Activated CD8-positive, alpha-beta T cell treated with anti-CD3 and anti-CD28 coated beads for 36 hours (primary cell): ENCODE data around the gene HBS1L. TPM values are rescaled to one million over a fixed set of nuclear protein-coding genes. Genes with fewer than 3 reads are reported as not detected.

ENCODE experiments used
- ATAC-seq: fragments of 200-7000 bp; cut with Tn5 transposase; one replicate; pipeline ENCODE4 v1.10.0; 2021; ENCODE audit warnings: mild to moderate bottlenecking, moderate library complexity
- CTCF ChIA-PET: fragments of 350-600 bp; sonication (Branson Sonifier 250); formaldehyde crosslinking; loops from one replicate; lab custom pipeline; 2021; ENCODE audit warnings: antibody characterized with exemption; lab: Charles Lee
- POLR2A ChIA-PET: fragments of 350-600 bp; sonication (Branson Sonifier 250); formaldehyde crosslinking; loops from one replicate; lab custom pipeline; 2021; ENCODE audit warnings: antibody characterized with exemption; lab: Charles Lee
- DNase-seq: peaks from one replicate; pipeline ENCODE4 v3.0.0-alpha.2; 2020
- H3K27ac Mint-ChIP-seq: one replicate; pipeline ENCODE4 v1.8.0; 2021; ENCODE audit warnings: mild to moderate bottlenecking, mixed read lengths
- H3K27me3 Mint-ChIP-seq: one replicate; pipeline ENCODE4 v1.8.0; 2021; ENCODE audit warnings: mixed read lengths
- H3K36me3 Mint-ChIP-seq: one replicate; pipeline ENCODE4 v1.8.0; 2021; ENCODE audit warnings: low read depth, mixed read lengths
- H3K4me1 Mint-ChIP-seq: one replicate; pipeline ENCODE4 v1.8.0; 2021; ENCODE audit warnings: low read depth, mixed read lengths
- H3K4me3 Mint-ChIP-seq: one replicate; pipeline ENCODE4 v1.8.0; 2021; ENCODE audit warnings: mild to moderate bottlenecking, moderate library complexity, mixed read lengths
- H3K9me3 Mint-ChIP-seq: one replicate; pipeline ENCODE4 v1.8.0; 2021; ENCODE audit warnings: mixed read lengths
- CTCF ChIP-seq: fragments of 200-600 bp; IDR thresholded peaks from one replicate; pipeline ENCODE4 v1.8.0; 2022; ENCODE audit warnings: antibody characterized with exemption, mild to moderate bottlenecking
- intact Hi-C: fragments of 100-400 bp; cut with micrococcal nuclease; formaldehyde crosslinking; loops from one replicate; pipeline ENCODE4 v1.10.0; 2022
- total RNA-seq, 2 experiments: library from RNA; stranded (reverse); gene quantifications; one replicate each; pipeline ENCODE4 v1.2.3, GENCODE V29; 2021

HBS1L gene
- total RNA-seq, 2 experiments from 2014 or later: 146 to 147 TPM

GRCh38 chr6:134949927-134950326, 104.7 kb downstream of the HBS1L start, which contains the start of gene ALDH8A1:
Gene ALDH8A1 (minus strand): TSS chr6:134950101. CDS start chr6:134950053, 48 bp downstream.
- ATAC-seq: no peak
- Mint-ChIP-seq H3K27ac (no peak within 1 kb of the TSS), H3K36me3 (no peaks in the 10 kb centered on the region), H3K27me3 (no peaks in the 10 kb centered on the region), H3K4me1 (no peaks in the 10 kb centered on the region), H3K9me3 (no peaks in the 10 kb centered on the region), H3K4me3 (no peak within 1 kb of the TSS)
- DNase-seq: no peak
- intact Hi-C loops: loop anchor here (10.0 kb wide), 1 partner anchor 305 kb away; no protein-coding TSS in a partner anchor
- CTCF ChIA-PET: interaction anchor here (0.7 to 2.0 kb wide), 2 partner anchors 10 to 18 kb away, joined by 3 to 11 read pairs; no protein-coding TSS in a partner anchor
- POLR2A ChIA-PET: interaction anchor here (0.6 to 1.1 kb wide), 2 partner anchors 11 to 49 kb away, joined by 3 to 4 read pairs; no protein-coding TSS in a partner anchor
- no peak for TF ChIP-seq CTCF

GRCh38 chr6:134948691-134949090, 105.9 kb downstream of the HBS1L start:
- H3K27ac Mint-ChIP-seq: no peak overlapping the region
- ChIA-PET POLR2A (interaction anchor here (0.6 kb wide), 1 partner anchor 15 kb away, joined by 3 read pairs; no protein-coding TSS in a partner anchor), CTCF (interaction anchor here (0.9 to 2.0 kb wide), 3 partner anchors 9 to 793 kb away, joined by 3 to 11 read pairs (median 4); no protein-coding TSS in a partner anchor)
- no peaks in the 10 kb centered on the region for H3K27me3 Mint-ChIP-seq
- H3K4me3 Mint-ChIP-seq: no peak overlapping the region
- H3K36me3 Mint-ChIP-seq: no peaks in the 10 kb centered on the region
- no peak for TF ChIP-seq CTCF
- no peak for ATAC-seq
- H3K9me3 Mint-ChIP-seq: no peaks in the 10 kb centered on the region
- H3K4me1 Mint-ChIP-seq: no peaks in the 10 kb centered on the region
- intact Hi-C loops: loop anchor here (10.0 kb wide), 1 partner anchor 304 kb away; no protein-coding TSS in a partner anchor
- no peak for DNase-seq

GRCh38 chr6:134948142-134948541, 106.5 kb downstream of the HBS1L start:
- H3K36me3 Mint-ChIP-seq: no peaks in the 10 kb centered on the region
- ATAC-seq (no peak), DNase-seq (no peak)
- no peaks in the 10 kb centered on the region for H3K4me1 Mint-ChIP-seq
- ChIA-PET POLR2A (no interaction called here), CTCF (interaction anchor here (1.3 to 2.0 kb wide), 2 partner anchors 8 to 22 kb away, joined by 4 to 11 read pairs; no protein-coding TSS in a partner anchor)
- H3K27me3 Mint-ChIP-seq: no peaks in the 10 kb centered on the region
- intact Hi-C loops: loop anchor here (10.0 kb wide), 1 partner anchor 303 kb away; no protein-coding TSS in a partner anchor
- H3K27ac Mint-ChIP-seq: no peak overlapping the region
- no peaks in the 10 kb centered on the region for H3K9me3 Mint-ChIP-seq
- TF ChIP-seq CTCF: no peak
- no peak overlapping the region for H3K4me3 Mint-ChIP-seq

- ATAC-seq (no peak), DNase-seq (no peak)
- Mint-ChIP-seq H3K4me1 (peaks cover 2% of the 10 kb centered on the region), H3K27ac (no peak overlapping the region), H3K36me3 (no peaks in the 10 kb centered on the region), H3K4me3 (no peak overlapping the region), H3K9me3 (no peaks in the 10 kb centered on the region), H3K27me3 (no peaks in the 10 kb centered on the region)
- ChIA-PET CTCF (interaction anchor here (1.6 kb wide), 1 partner anchor 62 kb away, joined by 4 read pairs; no protein-coding TSS in a partner anchor), POLR2A (no interaction called here)
- intact Hi-C loops: loop anchor here (10.0 kb wide), 1 partner anchor 300 kb away; no protein-coding TSS in a partner anchor
- TF ChIP-seq CTCF: no peak
These were observed 109.6 kb downstream of the HBS1L start for GRCh38 chr6:134945045-134945444.

GRCh38 chr6:134943522-134944111, 111.0 kb downstream of the HBS1L start:
- intact Hi-C loops: loop anchor here (5.0 to 10.0 kb wide), 2 partner anchors 299 to 786 kb away; no protein-coding TSS in a partner anchor
- Mint-ChIP-seq H3K4me3 (no peak overlapping the region), H3K27me3 (no peaks in the 10 kb centered on the region), H3K9me3 (no peaks in the 10 kb centered on the region), H3K36me3 (no peaks in the 10 kb centered on the region), H3K4me1 (peaks cover 11% of the 10 kb centered on the region), H3K27ac (no peak overlapping the region)
- ATAC-seq (no peak), DNase-seq (no peak)
- ChIA-PET CTCF (interaction anchor here (1.5 kb wide), 1 partner anchor 787 kb away, joined by 6 read pairs; no protein-coding TSS in a partner anchor), POLR2A (no interaction called here)
- no peak for TF ChIP-seq CTCF
